Lung (tissue), 12 donors: ENCODE measurements around the gene TBC1D22A. TPM values are rescaled to one million over a fixed set of nuclear protein-coding genes. Genes with fewer than 3 reads are reported as not detected.

Experiments used
- ATAC-seq: fragments of 200-7000 bp; cut with Tn5 transposase; one replicate; pipeline ENCODE4 v1.9.1; 2020; ENCODE audit warnings: moderate number of reproducible peaks; ENCODE audit not compliant: insufficient read depth, low FRiP score
- DNase-seq, 3 donors: peaks; one replicate each; pipeline ENCODE4 v3.0.0-alpha.2; 2013 to 2017
- H3K27ac ChIP-seq, 2 donors: one replicate each; pipeline ENCODE4 v1.5.1; 2013; ENCODE audit warnings: mild to moderate bottlenecking in 2 of 2, moderate library complexity in 2 of 2, control low read depth in 1 of 2, inconsistent platforms in 1 of 2, low read depth in 1 of 2, low read length in 1 of 2
- H3K27me3 ChIP-seq, 3 donors: one replicate each; pipeline ENCODE4 v1.5.1; 2013; ENCODE audit warnings: low read length in 2 of 3; ENCODE audit not compliant: control insufficient read depth in 3 of 3, insufficient read depth in 3 of 3
- H3K36me3 ChIP-seq, 4 donors: one replicate each; pipeline ENCODE4 v1.5.1; 2013; ENCODE audit warnings: low read length in 4 of 4, mild to moderate bottlenecking in 1 of 4, moderate library complexity in 1 of 4; ENCODE audit not compliant: control insufficient read depth in 4 of 4, insufficient read depth in 4 of 4
- H3K4me1 ChIP-seq, 5 donors: one replicate each; pipeline ENCODE4 v1.5.1; 2013; ENCODE audit warnings: low read length in 5 of 5, mild to moderate bottlenecking in 2 of 5, moderate library complexity in 1 of 5; ENCODE audit not compliant: control insufficient read depth in 5 of 5, insufficient read depth in 5 of 5
- H3K4me3 ChIP-seq: one replicate; pipeline ENCODE4 v1.5.1; 2013; ENCODE audit warnings: mild to moderate bottlenecking, control low read depth, moderate library complexity
- H3K9ac ChIP-seq, 2 donors: one replicate each; pipeline ENCODE4 v1.5.1; 2013; ENCODE audit warnings: low read length in 2 of 2, control low read depth in 1 of 2; ENCODE audit not compliant: insufficient read depth in 1 of 2
- H3K9me3 ChIP-seq, 4 donors: one replicate each; pipeline ENCODE4 v1.5.1; 2013; ENCODE audit warnings: low read length in 3 of 4, mild to moderate bottlenecking in 1 of 4, moderate library complexity in 1 of 4; ENCODE audit not compliant: control insufficient read depth in 4 of 4, insufficient read depth in 3 of 4
- WGBS, 2 donors: extraction: QIAGEN DNeasy Blood & Tissue Kit; methylation state at CpG; one replicate each; pipeline ENCODE4 v1.1.7; 2013; 5-methylcytosine and 5-hydroxymethylcytosine counted together
- polyA plus RNA-seq, 2 donors: library from polyadenylated mRNA; stranded (reverse); fragments of 200-250 nt; gene quantifications; one replicate each; pipeline ENCODE4 v1.2.1, GENCODE V29; 2013
- total RNA-seq, 2 donors: library from RNA; depleted of rRNA in 1 of 2; stranded (reverse); fragments of >200 nt in 1 of 2; gene quantifications; one replicate each; pipeline ENCODE4 v1.2.1, GENCODE V29; 2014 to 2021
- TF ChIP-seq, protein P1 (sequence below): IDR thresholded peaks from 2 replicates; pipeline ENCODE4 v1.5.1; 2012; ENCODE audit warnings: mild to moderate bottlenecking; ENCODE audit errors: control extremely low read depth, extremely low read depth
- donor health status: control.
- donor health status: control.
- donor health status: Bipolar disorder and iron deficiency.
- donor health status: healthy.
- donor health status: DM: yes; HTN: yes; CAD: no.

TBC1D22A gene
- total and polyA plus RNA-seq, 4 donors: 20.2 to 38.4 (median 21.0) TPM

DNA sequence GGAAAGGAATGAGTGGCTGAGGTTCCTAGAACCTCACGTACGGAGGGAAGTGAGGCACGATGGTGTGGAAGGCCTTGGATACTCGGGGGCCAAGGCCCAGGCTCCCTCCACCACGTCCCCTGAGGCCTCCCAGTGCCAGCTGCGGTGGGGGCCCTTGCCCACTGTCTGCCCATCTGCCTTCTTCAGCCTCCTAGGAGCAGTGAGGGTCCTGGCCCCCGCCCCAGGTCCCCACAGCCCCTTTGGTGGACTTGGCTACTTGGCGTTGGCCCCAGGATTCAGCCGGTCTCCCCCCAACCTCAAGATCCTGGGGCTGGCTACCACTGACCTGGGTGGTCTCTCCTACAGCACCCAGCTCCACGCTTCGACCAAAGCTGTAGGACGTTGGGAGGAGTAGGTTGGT, 373.6 kb downstream of the TBC1D22A start:
- Histone ChIP-seq H3K9ac (no peak overlapping the region), H3K36me3 (peaks cover 0 to 4% (median 0%) of the 10 kb centered on the region in 4 donors), H3K4me1 (peaks cover 0 to 19% (median 0%) of the 10 kb centered on the region in 5 donors), H3K9me3 (no peaks in the 10 kb centered on the region), H3K27me3 (no peaks in the 10 kb centered on the region), H3K27ac (no peak overlapping the region), H3K4me3 (no peak overlapping the region)
- ATAC-seq: no peak
- no peak for DNase-seq
- WGBS, 2 donors: 95 to 97% methylated on average over 12 of the region's 12 CpGs
- TF ChIP-seq, protein P1, sequence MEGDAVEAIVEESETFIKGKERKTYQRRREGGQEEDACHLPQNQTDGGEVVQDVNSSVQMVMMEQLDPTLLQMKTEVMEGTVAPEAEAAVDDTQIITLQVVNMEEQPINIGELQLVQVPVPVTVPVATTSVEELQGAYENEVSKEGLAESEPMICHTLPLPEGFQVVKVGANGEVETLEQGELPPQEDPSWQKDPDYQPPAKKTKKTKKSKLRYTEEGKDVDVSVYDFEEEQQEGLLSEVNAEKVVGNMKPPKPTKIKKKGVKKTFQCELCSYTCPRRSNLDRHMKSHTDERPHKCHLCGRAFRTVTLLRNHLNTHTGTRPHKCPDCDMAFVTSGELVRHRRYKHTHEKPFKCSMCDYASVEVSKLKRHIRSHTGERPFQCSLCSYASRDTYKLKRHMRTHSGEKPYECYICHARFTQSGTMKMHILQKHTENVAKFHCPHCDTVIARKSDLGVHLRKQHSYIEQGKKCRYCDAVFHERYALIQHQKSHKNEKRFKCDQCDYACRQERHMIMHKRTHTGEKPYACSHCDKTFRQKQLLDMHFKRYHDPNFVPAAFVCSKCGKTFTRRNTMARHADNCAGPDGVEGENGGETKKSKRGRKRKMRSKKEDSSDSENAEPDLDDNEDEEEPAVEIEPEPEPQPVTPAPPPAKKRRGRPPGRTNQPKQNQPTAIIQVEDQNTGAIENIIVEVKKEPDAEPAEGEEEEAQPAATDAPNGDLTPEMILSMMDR: no peak

DNA sequence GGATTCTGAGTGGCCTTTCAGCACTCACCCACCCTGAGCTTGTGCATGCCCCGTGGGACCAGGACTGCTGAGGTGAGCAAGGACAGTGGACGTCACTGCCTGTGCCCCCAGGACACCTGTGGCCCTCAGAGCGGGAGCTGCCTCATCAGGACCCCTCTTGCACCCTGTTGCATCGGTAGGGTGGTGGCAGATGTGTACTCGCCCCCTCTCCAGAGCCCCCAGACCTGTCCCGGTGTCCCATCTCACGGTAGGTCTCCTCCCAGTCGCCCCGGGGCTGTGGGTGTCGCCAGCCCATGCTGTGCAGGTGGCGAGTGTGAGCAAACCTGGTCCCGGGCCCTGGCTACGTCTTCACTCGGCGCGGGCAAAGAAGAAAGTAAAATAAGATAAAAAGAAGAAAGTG, 374.2 kb downstream of the TBC1D22A start:
- no peak overlapping the region for H3K4me3 ChIP-seq
- no peak overlapping the region for H3K27ac ChIP-seq
- peaks cover 0 to 2% (median 0%) of the 10 kb centered on the region in 4 donors for H3K36me3 ChIP-seq
- TF ChIP-seq, protein P1: no peak
- no peaks in the 10 kb centered on the region for H3K9me3 ChIP-seq
- DNase-seq (no peak), ATAC-seq (no peak)
- H3K9ac ChIP-seq: no peak overlapping the region
- H3K4me1 ChIP-seq: peaks cover 0 to 19% (median 0%) of the 10 kb centered on the region in 5 donors
- no peaks in the 10 kb centered on the region for H3K27me3 ChIP-seq
- 89 to 93% methylated on average over 13 to 16 of the region's 16 CpGs for WGBS, 2 donors

DNA sequence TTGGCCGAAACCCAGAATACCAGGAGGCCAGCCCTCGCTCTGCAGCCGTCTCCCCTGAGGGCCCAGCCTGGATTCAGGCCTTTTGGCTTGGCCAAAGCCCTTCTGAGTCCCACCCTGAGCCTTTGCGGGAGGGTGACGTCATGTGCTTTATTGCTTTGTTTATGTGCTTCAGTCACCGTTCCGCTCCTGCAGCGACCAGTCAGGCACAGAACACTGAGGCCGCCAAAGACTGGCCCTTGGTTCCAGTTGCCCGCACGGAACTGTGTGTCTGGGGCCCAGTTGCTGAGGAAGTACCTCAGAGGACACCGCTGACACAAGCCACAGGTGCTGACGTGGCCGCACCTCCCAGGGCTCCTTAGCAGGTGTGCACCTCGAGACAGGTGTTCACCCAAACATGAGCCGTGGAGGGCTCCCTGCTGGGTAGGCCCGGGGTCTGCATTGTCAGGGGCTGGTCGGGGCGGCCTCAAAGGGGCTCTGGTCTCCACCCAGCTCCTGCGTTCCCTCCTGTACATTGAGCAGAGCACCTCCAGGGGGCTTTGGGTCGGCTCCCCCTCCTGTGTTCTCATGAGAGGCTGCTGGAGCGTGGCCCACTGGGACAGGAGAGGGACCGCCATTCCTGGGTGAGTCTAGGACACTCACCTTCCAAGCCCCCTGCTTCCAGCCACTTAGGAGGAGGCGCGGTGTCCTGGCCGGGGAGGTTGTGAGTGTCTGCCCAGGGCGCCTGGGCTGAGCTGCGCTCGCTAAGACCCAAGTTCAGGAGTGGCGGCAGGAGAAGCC, 376.8 kb downstream of the TBC1D22A start:
- Histone ChIP-seq H3K4me3 (no peak overlapping the region), H3K9me3 (no peaks in the 10 kb centered on the region), H3K27me3 (no peaks in the 10 kb centered on the region), H3K9ac (no peak overlapping the region), H3K27ac (no peak overlapping the region), H3K36me3 (peaks cover 0 to 2% (median 0%) of the 10 kb centered on the region in 4 donors), H3K4me1 (peaks cover 0 to 9% (median 0%) of the 10 kb centered on the region in 5 donors)
- ATAC-seq (no peak), DNase-seq (peak in 2 of 3 donors; percentile 29 to 34)
- TF ChIP-seq, protein P1: no peak
- WGBS, 2 donors: 96 to 97% methylated on average over 30 of the region's 30 CpGs
